ENCODE measurements around the gene ERAP2. TPM values are rescaled to one million over a fixed set of nuclear protein-coding genes. Genes with fewer than 3 reads are reported as not detected.

Gene ERAP2
- total and polyA plus RNA-seq, 2 experiments from 2014 or later: 1.1 to 1.8 TPM

- Histone ChIP-seq H3K9ac (no peak overlapping the region), H3K27ac (no peak overlapping the region), H3K9me2 (ENCODE audit: insufficient read depth) (no peaks in the 10 kb centered on the region), H3K4me1 (ENCODE audit: insufficient read depth) (no peaks in the 10 kb centered on the region), H3K4me2 (ENCODE audit: unreplicated experiment) (peak overlapping the region; percentile 12), H3K79me2 (ENCODE audit: insufficient read depth) (no peaks in the 10 kb centered on the region), H3K9me3 (ENCODE audit: low read depth) (no peaks in the 10 kb centered on the region), H3K27me3 (replicated peaks; ENCODE audit: insufficient read depth) (peaks cover 4% of the 10 kb centered on the region), H4K20me1 (ENCODE audit: insufficient read depth) (no peaks in the 10 kb centered on the region), H3K4me3 (no peak overlapping the region), H2AFZ (no peak overlapping the region), H3K36me3 (ENCODE audit: low read depth) (no peaks in the 10 kb centered on the region), H3F3A (ENCODE audit: insufficient read depth) (no peaks in the 10 kb centered on the region)
- TF ChIP-seq EZH2 (IDR thresholded peaks at IDR 0.05; ENCODE audit: insufficient read depth, poor library complexity, severe bottlenecking): no peak
- no peak for TF ChIP-seq EZH2phosphoT487 (IDR thresholded peaks at IDR 0.05; ENCODE audit: insufficient read depth, low read depth)
- DNase-seq: no peak
- in situ Hi-C loops (cut with MboI): no loop called here
- WGBS, 2 experiments (ENCODE audit: low coverage in 1 of 2, low lambda C conversion rate in 2 of 2, missing lambda C conversion rate in 2 of 2): 68 to 79% methylated on average over 3 of the region's 3 CpGs
Observed at GRCh38 chr5:96843140-96843539, 33.2 kb upstream of the ERAP2 start.

GRCh38 chr5:96844481-96844990 lies 31.8 kb upstream of the ERAP2 start:
- H3K9ac ChIP-seq: no peak overlapping the region
- no peaks in the 10 kb centered on the region for H3K36me3 ChIP-seq (ENCODE audit: low read depth)
- TF ChIP-seq EZH2 (IDR thresholded peaks at IDR 0.05; ENCODE audit: insufficient read depth, poor library complexity, severe bottlenecking): no peak
- no peak for TF ChIP-seq EZH2phosphoT487 (IDR thresholded peaks at IDR 0.05; ENCODE audit: insufficient read depth, low read depth)
- no peak overlapping the region for H3K4me3 ChIP-seq
- H4K20me1 ChIP-seq (ENCODE audit: insufficient read depth): no peaks in the 10 kb centered on the region
- 65 to 66% methylated on average over 4 of the region's 4 CpGs for WGBS, 2 experiments (ENCODE audit: low coverage in 1 of 2, low lambda C conversion rate in 2 of 2, missing lambda C conversion rate in 2 of 2)
- no peak overlapping the region for H2AFZ ChIP-seq
- no peaks in the 10 kb centered on the region for H3K4me1 ChIP-seq (ENCODE audit: insufficient read depth)
- H3K9me2 ChIP-seq (ENCODE audit: insufficient read depth): no peaks in the 10 kb centered on the region
- no peaks in the 10 kb centered on the region for H3F3A ChIP-seq (ENCODE audit: insufficient read depth)
- peaks cover 2% of the 10 kb centered on the region for H3K9me3 ChIP-seq (ENCODE audit: low read depth)
- no peak overlapping the region for H3K27ac ChIP-seq
- in situ Hi-C loops (cut with MboI): no loop called here
- no peak overlapping the region for H3K4me2 ChIP-seq (ENCODE audit: unreplicated experiment)
- H3K27me3 ChIP-seq (replicated peaks; ENCODE audit: insufficient read depth): peaks cover 15% of the 10 kb centered on the region
- DNase-seq: peak; percentile 33
- H3K79me2 ChIP-seq (ENCODE audit: insufficient read depth): no peaks in the 10 kb centered on the region

GRCh38 chr5:96851312-96852062 lies 24.8 kb upstream of the ERAP2 start:
- no peak overlapping the region for H3K9ac ChIP-seq
- no peaks in the 10 kb centered on the region for H3K36me3 ChIP-seq (ENCODE audit: low read depth)
- H3K4me3 ChIP-seq: no peak overlapping the region
- DNase-seq: no peak
- no peaks in the 10 kb centered on the region for H3K9me2 ChIP-seq (ENCODE audit: insufficient read depth)
- in situ Hi-C loops (cut with MboI): no loop called here
- H3K79me2 ChIP-seq (ENCODE audit: insufficient read depth): no peaks in the 10 kb centered on the region
- H3K4me1 ChIP-seq (ENCODE audit: insufficient read depth): peaks cover 7% of the 10 kb centered on the region; the same call in 1 of the 2 replicates
- 0 out of 2 replicates have a peak, but pooled peaks cover 6% of the 10 kb centered on the region for H3F3A ChIP-seq (ENCODE audit: insufficient read depth)
- WGBS, 2 experiments (ENCODE audit: low coverage in 1 of 2, low lambda C conversion rate in 2 of 2, missing lambda C conversion rate in 2 of 2): 71 to 72% methylated on average over 7 of the region's 7 CpGs
- H3K4me2 ChIP-seq (ENCODE audit: unreplicated experiment): no peak overlapping the region
- H2AFZ ChIP-seq: no peak overlapping the region
- TF ChIP-seq EZH2phosphoT487 (IDR thresholded peaks at IDR 0.05; ENCODE audit: insufficient read depth, low read depth) (no peak), EZH2 (IDR thresholded peaks at IDR 0.05; ENCODE audit: insufficient read depth, poor library complexity, severe bottlenecking) (no peak)
- peaks cover 26% of the 10 kb centered on the region for H3K27me3 ChIP-seq (replicated peaks; ENCODE audit: insufficient read depth)
- peaks cover 4% of the 10 kb centered on the region for H3K9me3 ChIP-seq (ENCODE audit: low read depth)
- H3K27ac ChIP-seq: no peak overlapping the region
- H4K20me1 ChIP-seq (ENCODE audit: insufficient read depth): no peaks in the 10 kb centered on the region

DNA sequence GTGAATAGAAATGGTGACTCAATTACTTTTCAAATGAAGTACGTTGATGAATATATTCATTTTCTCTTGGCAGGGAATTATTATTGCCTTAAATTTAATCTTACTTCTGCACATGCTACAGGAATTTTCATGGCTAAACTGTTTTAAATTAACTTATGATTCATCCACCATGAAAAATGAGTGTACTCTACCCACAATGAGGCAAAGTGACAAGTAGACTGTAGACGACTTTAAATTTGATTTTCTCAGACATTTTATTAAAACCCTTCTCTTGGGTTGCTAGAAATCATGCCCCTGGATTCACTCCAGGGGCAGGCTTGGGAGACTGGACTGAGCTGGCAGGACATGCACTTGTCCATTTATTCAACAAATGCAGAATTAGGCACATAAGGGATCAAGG lies 23.5 kb upstream of the ERAP2 start:
- peaks cover 26% of the 10 kb centered on the region for H3K27me3 ChIP-seq (replicated peaks; ENCODE audit: insufficient read depth)
- no peaks in the 10 kb centered on the region for H3K9me2 ChIP-seq (ENCODE audit: insufficient read depth)
- 0 out of 2 replicates have a peak, but pooled peaks cover 6% of the 10 kb centered on the region for H3F3A ChIP-seq (ENCODE audit: insufficient read depth)
- WGBS, 2 experiments (ENCODE audit: low coverage in 1 of 2, low lambda C conversion rate in 2 of 2, missing lambda C conversion rate in 2 of 2): 1 to 4% methylated on average over 2 of the region's 2 CpGs
- no peaks in the 10 kb centered on the region for H3K79me2 ChIP-seq (ENCODE audit: insufficient read depth)
- DNase-seq: peak; percentile 65
- H3K4me1 ChIP-seq (ENCODE audit: insufficient read depth): peaks cover 7% of the 10 kb centered on the region; the same call in 1 of the 2 replicates
- in situ Hi-C loops (cut with MboI): no loop called here
- H3K36me3 ChIP-seq (ENCODE audit: low read depth): no peaks in the 10 kb centered on the region
- peak overlapping the region; percentile 26 for H3K4me2 ChIP-seq (ENCODE audit: unreplicated experiment)
- no peak overlapping the region for H2AFZ ChIP-seq
- H3K9me3 ChIP-seq (ENCODE audit: low read depth): peaks cover 4% of the 10 kb centered on the region
- H3K4me3 ChIP-seq: no peak overlapping the region
- H3K27ac ChIP-seq: no peak overlapping the region
- TF ChIP-seq EZH2phosphoT487 (IDR thresholded peaks at IDR 0.05; ENCODE audit: insufficient read depth, low read depth) (no peak), EZH2 (IDR thresholded peaks at IDR 0.05; ENCODE audit: insufficient read depth, poor library complexity, severe bottlenecking) (no peak)
- H4K20me1 ChIP-seq (ENCODE audit: insufficient read depth): no peaks in the 10 kb centered on the region
- H3K9ac ChIP-seq: no peak overlapping the region

Data from GM23248 (cell line).